ENCODE results near the gene CCDC169.

Gene CCDC169

DNA sequence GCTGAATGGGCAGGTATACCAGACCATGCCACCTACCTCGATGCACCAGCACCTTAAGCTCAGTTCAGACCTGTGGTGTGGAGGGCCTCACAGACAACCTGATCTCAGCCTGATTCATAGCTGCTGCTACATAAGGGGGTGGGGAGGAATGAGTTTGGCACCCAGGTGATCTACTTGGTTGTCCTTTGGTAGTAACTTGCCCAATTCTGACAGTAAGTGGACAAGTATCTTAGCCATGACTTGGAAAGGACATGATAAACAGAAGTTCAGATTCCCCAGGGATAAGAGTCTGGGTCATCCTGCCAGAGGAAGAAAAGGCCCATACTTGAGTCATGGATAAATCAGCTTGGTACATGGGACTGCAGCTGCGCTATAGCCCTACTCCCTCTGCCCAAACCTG is 54.9 kb downstream of the CCDC169 start:
- DNase-seq: no peak

GRCh38 chr13:36231236-36231635 is 66.4 kb downstream of the CCDC169 start:
- no peak for DNase-seq

DNA sequence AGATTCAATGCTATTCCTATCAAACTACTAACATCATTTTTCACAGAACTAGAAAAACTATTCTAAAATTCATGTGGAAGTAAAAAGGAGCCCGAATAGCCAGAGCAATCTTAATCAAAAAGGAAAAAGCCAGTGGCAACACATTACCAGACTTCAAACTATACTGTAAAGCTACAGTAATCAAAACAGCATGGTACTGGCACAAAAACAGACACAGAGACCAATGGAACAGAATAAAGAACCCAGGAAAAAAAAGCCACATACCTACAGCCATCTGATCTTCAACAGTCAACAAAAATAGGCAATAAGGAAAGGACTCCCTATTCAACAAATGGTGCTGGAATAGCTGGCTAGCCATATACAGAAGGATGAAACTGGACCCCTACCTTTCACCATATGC is 72.9 kb downstream of the CCDC169 start:
- DNase-seq: no peak

DNA sequence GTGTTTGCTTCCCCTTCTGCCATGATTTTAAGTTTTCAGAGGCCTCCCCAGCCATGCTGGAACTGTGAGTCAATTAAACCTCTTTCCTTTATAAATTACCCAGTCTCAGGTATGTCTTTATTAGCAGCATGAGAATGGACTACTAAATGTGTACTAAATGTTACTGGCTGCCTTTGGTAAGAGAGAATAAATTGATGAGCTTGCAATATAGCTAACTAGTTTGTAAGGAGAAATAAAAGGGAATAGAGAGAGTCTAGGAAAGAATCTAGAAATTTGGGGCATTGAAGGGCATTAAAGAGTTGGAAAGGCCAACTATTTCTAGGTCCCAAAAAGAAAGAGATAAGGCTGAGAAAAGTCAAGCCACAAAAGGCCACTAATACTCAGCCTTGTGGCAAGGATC is 77.7 kb downstream of the CCDC169 start:
- DNase-seq: no peak

DNA sequence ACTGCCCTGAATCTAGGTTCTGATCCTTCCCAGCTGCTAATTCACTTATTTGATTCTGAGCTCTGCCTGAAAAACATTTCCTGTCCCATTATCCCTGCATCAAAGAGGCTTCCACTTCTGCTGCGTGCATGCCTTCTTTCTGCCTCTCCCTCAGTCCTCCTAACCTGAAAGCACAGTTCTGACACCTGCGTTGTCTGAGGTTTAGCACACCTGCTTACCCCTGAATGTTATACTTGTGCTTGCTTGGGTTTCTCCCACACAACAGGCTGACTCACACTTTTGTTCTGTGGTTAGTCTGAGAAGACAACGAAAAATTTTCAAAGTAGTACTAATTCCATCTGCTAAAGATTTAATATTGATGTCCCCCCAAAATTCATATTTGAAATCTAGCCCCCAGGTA is 80.2 kb downstream of the CCDC169 start:
- no peak for DNase-seq

- peak in 1 of 5 donors; percentile 9 for DNase-seq
These were observed 83.3 kb downstream of the CCDC169 start, which contains the start of gene SOHLH2 for GRCh38 chr13:36214163-36214921. TSS of gene SOHLH2 (minus strand) at chr13:36214556. CDS start at chr13:36214526, 30 bp downstream.

GRCh38 chr13:36212789-36213188 is 84.8 kb downstream of the CCDC169 start:
- DNase-seq: no peak

DNA sequence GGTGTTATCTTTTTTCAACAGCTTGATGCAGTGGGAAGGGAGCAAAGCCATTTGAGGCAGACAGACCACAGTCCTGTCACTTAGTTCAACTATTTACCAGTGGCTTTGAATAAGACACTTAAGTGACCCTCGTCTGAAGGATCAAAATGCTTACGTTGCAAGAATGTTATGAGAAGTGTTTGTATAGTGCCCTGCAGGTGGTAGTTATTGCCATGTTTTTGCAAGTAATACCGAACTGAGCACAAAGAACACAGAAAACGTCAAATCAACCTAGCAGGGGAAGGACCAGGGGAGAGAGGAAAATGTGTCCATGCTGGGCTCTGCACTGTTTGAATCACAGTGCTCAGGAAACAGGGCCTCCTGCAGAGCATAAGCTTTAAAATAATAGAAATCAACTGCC is 86.0 kb downstream of the CCDC169 start:
- DNase-seq: no peak

- no peak for DNase-seq
These were observed 86.9 kb downstream of the CCDC169 start for GRCh38 chr13:36210738-36211137.

DNA sequence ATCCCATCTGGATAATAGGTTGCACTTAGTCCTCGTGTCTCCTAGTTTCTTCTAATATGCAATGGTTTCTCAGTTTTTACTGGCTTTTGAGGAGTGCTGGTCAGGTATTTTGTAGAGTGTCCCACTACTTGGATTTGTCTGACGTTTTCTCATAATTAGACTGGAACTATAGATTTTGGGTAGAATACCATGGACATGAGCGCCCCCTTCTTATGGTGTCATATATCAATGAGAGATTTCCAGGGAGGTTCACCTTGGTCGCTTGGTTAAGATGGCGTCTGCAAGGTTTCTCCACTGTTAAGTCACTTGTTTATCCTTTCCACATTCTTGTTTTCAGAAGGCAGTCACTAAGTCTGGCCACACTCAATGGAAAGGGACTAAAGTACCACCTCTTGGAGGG is 89.9 kb downstream of the CCDC169 start:
- no peak for DNase-seq

GRCh38 chr13:36193151-36193855 is 104.3 kb downstream of the CCDC169 start:
- DNase-seq: no peak

GRCh38 chr13:36192166-36192565 is 105.4 kb downstream of the CCDC169 start:
- DNase-seq: no peak

DNA sequence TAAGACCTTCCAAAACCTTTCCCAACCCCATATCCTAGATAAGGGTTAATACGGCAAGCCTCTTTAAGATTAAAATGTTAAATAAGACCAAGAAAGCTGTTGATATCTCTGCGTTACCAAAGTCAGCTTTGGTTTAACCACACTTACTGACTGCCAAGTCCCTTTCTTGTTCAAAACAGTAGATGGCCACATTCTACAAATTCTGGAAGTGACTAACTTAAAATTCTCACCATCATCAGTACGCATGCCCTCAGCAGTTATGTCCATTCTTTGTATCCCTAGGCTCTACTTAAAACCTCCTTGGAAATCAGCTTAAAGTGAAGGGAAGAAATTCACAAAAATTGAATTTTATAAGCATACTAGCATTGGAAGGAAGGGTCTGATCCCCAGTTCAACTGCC is 106.8 kb downstream of the CCDC169 start:
- DNase-seq: no peak

DNA sequence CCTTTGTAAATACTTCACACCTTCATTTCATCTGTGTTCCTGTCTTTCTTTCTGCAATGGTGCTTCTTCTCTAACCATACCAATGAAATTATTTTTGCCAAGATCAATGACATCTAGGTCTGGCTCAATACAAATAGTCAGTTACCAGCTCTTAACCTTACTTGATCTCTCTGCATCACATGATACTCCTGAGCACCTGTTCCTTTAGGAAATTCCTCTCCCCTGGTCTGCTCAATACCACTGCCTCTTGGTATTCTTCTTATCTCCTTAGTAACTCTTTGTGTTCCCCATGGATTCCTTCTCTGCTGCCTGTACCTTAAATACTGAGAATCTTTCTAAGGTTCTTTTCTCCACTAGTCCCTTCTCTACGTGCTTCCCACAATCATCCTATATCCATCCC is 109.2 kb downstream of the CCDC169 start:
- DNase-seq: no peak

- no peak for DNase-seq
These were observed 113.7 kb downstream of the CCDC169 start for GRCh38 chr13:36183901-36184300.
